GM19023 (cell line): ENCODE measurements around the gene MSH5.
A peak's percentile ranks its signal among the peaks of the same experiment; 100 is the strongest.

Source experiments
- ATAC-seq: cut with Tn5 transposase; IDR thresholded peaks from one replicate; pipeline ENCODE4 v1.9.1; 2021; ENCODE audit warnings: mild to moderate bottlenecking, moderate library complexity; ENCODE audit not compliant: unreplicated experiment

MSH5 gene

GRCh38 chr6:31728767-31729514 is 10.9 kb upstream of the MSH5 start, which contains the start of gene DDAH2:
DDAH2 (minus strand) TSS chr6:31729299; CDS start chr6:31729161, 138 bp downstream.
- no peak for ATAC-seq

- peak; percentile 54 for ATAC-seq
These were observed 10.3 kb upstream of the MSH5 start for GRCh38 chr6:31729515-31729978.

- peak; percentile 34 for ATAC-seq
These were observed 9.7 kb upstream of the MSH5 start for GRCh38 chr6:31729979-31730630.

GRCh38 chr6:31730631-31731086 is 9.1 kb upstream of the MSH5 start:
- ATAC-seq, result no peak

GRCh38 chr6:31732029-31732428 is 7.8 kb upstream of the MSH5 start:
- ATAC-seq, result no peak

GRCh38 chr6:31733734-31734133 is 6.1 kb upstream of the MSH5 start:
- ATAC-seq, result no peak

- ATAC-seq, result no peak
These were observed 5.5 kb upstream of the MSH5 start for GRCh38 chr6:31734247-31734820.

GRCh38 chr6:31734821-31735406 is 4.9 kb upstream of the MSH5 start:
- ATAC-seq, result no peak

GRCh38 chr6:31736021-31736767 is 3.6 kb upstream of the MSH5 start, which contains the start of gene CLIC1:
CLIC1 (minus strand) TSS chr6:31736530; CDS start chr6:31736300, 230 bp downstream.
- ATAC-seq, result peak; percentile 28

- ATAC-seq, result no peak
These were observed 3.0 kb upstream of the MSH5 start for GRCh38 chr6:31736768-31737314.

GRCh38 chr6:31737315-31737990 is 2.4 kb upstream of the MSH5 start:
- no peak for ATAC-seq

GRCh38 chr6:31737991-31738979 is 1.5 kb upstream of the MSH5 start:
- ATAC-seq, result no peak

- no peak for ATAC-seq
These were observed 805 bp downstream of the MSH5 start for GRCh38 chr6:31740397-31741223.

- ATAC-seq, result no peak
These were observed 2.0 kb downstream of the MSH5 start for GRCh38 chr6:31741815-31742214.

GRCh38 chr6:31742894-31743293 is 3.1 kb downstream of the MSH5 start:
- no peak for ATAC-seq

- ATAC-seq, result no peak
These were observed 4.6 kb downstream of the MSH5 start for GRCh38 chr6:31744422-31744821.

GRCh38 chr6:31749301-31750036 is 9.7 kb downstream of the MSH5 start:
- no peak for ATAC-seq
